Measurements from ENCODE around the gene MPP3.
A peak's percentile ranks its signal among the peaks of the same experiment; 100 is the strongest.
"Not testable (repeated sequence)": the region's sequence is repeated elsewhere in the genome, so short reads cannot be mapped to it uniquely, and the experiment has no call there.

Gene MPP3

GRCh38 chr17:43832976-43833829 is at the start of gene MPP3:
Gene MPP3, minus strand, starts transcription at chr17:43833146. Its CDS starts 1,240 bp downstream, at chr17:43831906.
- DNase-seq (ENCODE audit: low spot score) = peak; percentile 98

GRCh38 chr17:43881758-43882505 is 49.0 kb upstream of the MPP3 start:
- peak; percentile 36 for DNase-seq (ENCODE audit: low spot score)

- DNase-seq (ENCODE audit: low spot score) = peak; percentile 32
Measured at GRCh38 chr17:43881181-43881580, 48.2 kb upstream of the MPP3 start.

- DNase-seq (ENCODE audit: low spot score) = peak; percentile 86
Measured at GRCh38 chr17:43880420-43880991, 47.6 kb upstream of the MPP3 start.

- DNase-seq (ENCODE audit: low spot score) = peak; percentile 33
Measured at GRCh38 chr17:43879723-43880419, 46.9 kb upstream of the MPP3 start.

GRCh38 chr17:43878260-43879175 is 45.6 kb upstream of the MPP3 start:
- peak; percentile 97 for DNase-seq (ENCODE audit: low spot score)

- peak; percentile 37 for DNase-seq (ENCODE audit: low spot score)
Measured at GRCh38 chr17:43877451-43878155, 44.7 kb upstream of the MPP3 start.

- peak; percentile 35 for DNase-seq (ENCODE audit: low spot score)
Measured at GRCh38 chr17:43877031-43877430, 44.1 kb upstream of the MPP3 start.

GRCh38 chr17:43875476-43876147 is 42.7 kb upstream of the MPP3 start:
- DNase-seq (ENCODE audit: low spot score) = no peak

GRCh38 chr17:43874293-43874692 is 41.3 kb upstream of the MPP3 start:
- no peak for DNase-seq (ENCODE audit: low spot score)

GRCh38 chr17:43873815-43874214 is 40.9 kb upstream of the MPP3 start:
- DNase-seq (ENCODE audit: low spot score) = no peak

- peak; percentile 53 for DNase-seq (ENCODE audit: low spot score)
Measured at GRCh38 chr17:43873091-43873490, 40.1 kb upstream of the MPP3 start.

GRCh38 chr17:43871946-43872690 is 39.2 kb upstream of the MPP3 start:
- no peak for DNase-seq (ENCODE audit: low spot score)

GRCh38 chr17:43869031-43869430 is 36.1 kb upstream of the MPP3 start:
- DNase-seq (ENCODE audit: low spot score) = not testable (repeated sequence)

- no peak for DNase-seq (ENCODE audit: low spot score)
Measured at GRCh38 chr17:43868226-43868994, 35.5 kb upstream of the MPP3 start.

GRCh38 chr17:43864161-43864984 is 31.4 kb upstream of the MPP3 start:
- no peak for DNase-seq (ENCODE audit: low spot score)

GRCh38 chr17:43861960-43862359 is 29.0 kb upstream of the MPP3 start:
- no peak for DNase-seq (ENCODE audit: low spot score)

Data from D341Med (cell line).